ENCODE data around the gene SLC35E2B. TPM values are rescaled to one million over a fixed set of nuclear protein-coding genes. Genes with fewer than 3 reads are reported as not detected.
"Not testable (repeated sequence)": the region's sequence is repeated elsewhere in the genome, so short reads cannot be mapped to it uniquely, and the experiment has no call there.

The SLC35E2B gene
- polyA plus RNA-seq (2013, experiment 1 of 4), result 79.2 TPM
- 83.1 TPM for polyA plus RNA-seq (2013, experiment 2 of 4)
- polyA plus RNA-seq (2013, experiment 3 of 4), result 65.7 TPM
- polyA plus RNA-seq (2013, experiment 4 of 4), result 73.6 TPM

DNA sequence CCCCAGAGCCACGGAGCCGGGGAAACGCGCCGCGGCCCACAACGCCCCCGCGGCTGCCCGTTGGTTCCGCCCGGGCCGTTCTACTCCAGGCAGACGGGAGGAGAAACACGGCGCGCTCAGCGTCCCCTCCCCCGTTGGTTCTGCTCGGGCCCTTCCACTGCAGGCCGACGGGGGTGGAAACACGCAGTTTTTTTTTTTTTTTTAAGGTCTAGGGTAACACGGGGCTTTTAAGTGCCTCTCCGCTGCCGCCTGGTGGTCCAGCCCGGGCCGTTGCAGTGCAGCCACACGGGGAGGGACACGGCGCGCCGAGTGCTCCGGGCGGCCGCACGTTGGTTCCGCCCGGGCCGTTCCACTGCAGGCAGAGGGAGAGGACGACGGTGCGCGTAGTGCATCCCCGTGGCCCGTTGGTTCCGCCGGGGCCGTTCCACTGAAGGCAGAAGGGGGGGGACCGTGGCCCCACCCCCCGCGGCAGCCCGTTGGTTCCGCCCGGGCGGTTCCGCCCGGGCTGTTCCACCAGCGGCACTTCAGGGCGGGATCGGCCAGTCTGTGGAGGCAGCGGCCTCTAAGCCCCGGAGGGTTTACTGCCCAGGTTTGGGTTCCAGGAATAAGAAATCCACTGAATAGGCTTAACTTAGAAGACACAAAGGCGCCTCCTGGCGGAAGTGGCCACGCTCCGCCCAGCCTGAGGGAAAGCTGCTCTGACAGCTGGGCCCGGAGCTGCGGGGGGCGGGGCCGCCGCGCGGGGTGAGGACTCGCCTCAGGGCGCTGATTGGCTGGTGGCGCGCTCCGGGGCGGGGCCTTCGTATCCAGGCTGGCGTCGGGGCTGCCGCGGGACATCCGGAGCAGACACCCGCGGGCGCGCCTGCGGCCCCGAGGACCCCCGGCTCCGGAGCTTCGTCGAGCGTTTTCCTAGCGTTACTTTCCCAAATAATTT lies at the start of gene SLC35E2B:
TSS of gene SLC35E2B (minus strand) at position 82 of the 934 bp plus-strand sequence. CDS start 16,096 bp downstream, outside the sequence.
- H3K36me3 ChIP-seq (ENCODE audit: control insufficient read depth, insufficient read depth, low read length); H3K4me1 ChIP-seq (ENCODE audit: control insufficient read depth, insufficient read depth, low read length); H3K9me3 ChIP-seq (ENCODE audit: control insufficient read depth, low read length); H3K27me3 ChIP-seq (ENCODE audit: control insufficient read depth, insufficient read depth, low read length, poor library complexity, severe bottlenecking): not testable (repeated sequence)
- peak within 1 kb of the TSS; percentile 100 for H3K27ac ChIP-seq (ENCODE audit: insufficient read depth, low read depth, low read length, poor library complexity, severe bottlenecking)
- peak within 1 kb of the TSS; percentile 53 for H3K4me3 ChIP-seq (ENCODE audit: insufficient read depth, low read depth, low read length)
- 0 to 1% methylated on average over 35 to 39 of the region's 98 CpGs for WGBS, 2 experiments

- H3K36me3 ChIP-seq (ENCODE audit: control insufficient read depth, insufficient read depth, low read length); H3K4me1 ChIP-seq (ENCODE audit: control insufficient read depth, insufficient read depth, low read length); H3K4me3 ChIP-seq (ENCODE audit: insufficient read depth, low read depth, low read length); H3K27me3 ChIP-seq (ENCODE audit: control insufficient read depth, insufficient read depth, low read length, poor library complexity, severe bottlenecking); H3K27ac ChIP-seq (ENCODE audit: insufficient read depth, low read depth, low read length, poor library complexity, severe bottlenecking); H3K9me3 ChIP-seq (ENCODE audit: control insufficient read depth, low read length): not testable (repeated sequence)
- WGBS, 2 experiments, result 86 to 94% methylated on average over 12 of the region's 12 CpGs
Measured at GRCh38 chr1:1741013-1741412, 48.4 kb upstream of the SLC35E2B start.

DNA sequence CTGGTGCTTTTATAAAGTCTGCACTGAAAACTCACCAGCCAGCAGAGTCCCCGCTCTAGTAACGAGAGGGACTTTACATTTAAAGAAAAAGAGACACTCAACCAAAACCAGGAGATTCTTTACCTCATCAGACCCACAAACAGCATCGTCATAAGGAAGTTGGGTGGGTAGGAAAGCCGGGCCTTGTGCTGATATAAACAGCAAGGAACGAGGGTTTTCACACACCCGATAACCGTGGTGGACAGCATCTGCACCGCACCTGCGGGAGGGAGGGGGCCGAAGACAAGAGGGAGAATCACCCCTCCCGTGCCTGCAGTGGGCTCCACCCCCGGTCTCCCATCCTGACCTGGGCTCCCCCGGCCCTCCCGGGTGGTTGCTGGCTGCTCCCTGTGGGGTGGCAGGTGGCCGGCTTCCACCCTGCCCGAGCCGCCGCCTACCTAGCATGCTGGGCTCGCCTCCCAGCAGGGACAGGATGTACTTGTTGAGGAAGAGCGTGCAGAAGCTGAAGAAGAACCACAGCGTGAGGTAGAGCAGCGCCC lies 46.3 kb upstream of the SLC35E2B start:
- H3K27me3 ChIP-seq (ENCODE audit: control insufficient read depth, insufficient read depth, low read length, poor library complexity, severe bottlenecking); H3K4me1 ChIP-seq (ENCODE audit: control insufficient read depth, insufficient read depth, low read length); H3K4me3 ChIP-seq (ENCODE audit: insufficient read depth, low read depth, low read length); H3K9me3 ChIP-seq (ENCODE audit: control insufficient read depth, low read length); H3K27ac ChIP-seq (ENCODE audit: insufficient read depth, low read depth, low read length, poor library complexity, severe bottlenecking): not testable (repeated sequence)
- H3K36me3 ChIP-seq (ENCODE audit: control insufficient read depth, insufficient read depth, low read length), result peaks cover 11% of the 10 kb centered on the region
- 90 to 97% methylated on average over 4 to 8 of the region's 22 CpGs for WGBS, 2 experiments

- not testable (repeated sequence) for H3K9me3 ChIP-seq (ENCODE audit: control insufficient read depth, low read length); H3K4me3 ChIP-seq (ENCODE audit: insufficient read depth, low read depth, low read length); H3K27ac ChIP-seq (ENCODE audit: insufficient read depth, low read depth, low read length, poor library complexity, severe bottlenecking); H3K27me3 ChIP-seq (ENCODE audit: control insufficient read depth, insufficient read depth, low read length, poor library complexity, severe bottlenecking); H3K4me1 ChIP-seq (ENCODE audit: control insufficient read depth, insufficient read depth, low read length)
- WGBS, 2 experiments, result 97% methylated on average over 24 to 28 of the region's 44 CpGs
- peaks cover 14% of the 10 kb centered on the region for H3K36me3 ChIP-seq (ENCODE audit: control insufficient read depth, insufficient read depth, low read length)
Measured at GRCh38 chr1:1737675-1738590, 45.3 kb upstream of the SLC35E2B start.

DNA sequence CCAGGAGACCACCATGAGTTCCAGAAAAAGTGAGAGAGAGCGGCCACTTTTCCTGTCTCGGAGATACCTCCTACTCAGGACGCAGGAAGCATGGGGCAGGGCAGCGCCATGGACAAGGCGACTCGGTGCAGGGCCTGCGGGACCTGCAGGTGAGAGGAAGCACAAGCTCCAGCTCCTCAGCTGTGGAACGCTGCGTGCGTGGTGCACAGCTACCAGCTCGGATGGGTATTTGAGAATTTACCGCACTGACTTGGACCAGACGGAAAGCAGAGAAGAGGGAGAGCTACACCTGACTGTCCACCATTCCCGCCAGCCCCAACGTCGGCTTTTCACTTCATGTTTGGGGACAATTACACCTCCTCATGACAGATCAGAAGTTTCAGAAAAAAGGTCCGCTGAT lies 39.8 kb upstream of the SLC35E2B start:
- Histone ChIP-seq H3K9me3 (ENCODE audit: control insufficient read depth, low read length) (no peaks in the 10 kb centered on the region), H3K27ac (ENCODE audit: insufficient read depth, low read depth, low read length, poor library complexity, severe bottlenecking) (no peak overlapping the region), H3K36me3 (ENCODE audit: control insufficient read depth, insufficient read depth, low read length) (peaks cover 22% of the 10 kb centered on the region), H3K4me1 (ENCODE audit: control insufficient read depth, insufficient read depth, low read length) (no peaks in the 10 kb centered on the region), H3K27me3 (ENCODE audit: control insufficient read depth, insufficient read depth, low read length, poor library complexity, severe bottlenecking) (no peaks in the 10 kb centered on the region), H3K4me3 (ENCODE audit: insufficient read depth, low read depth, low read length) (no peak overlapping the region)
- 93 to 96% methylated on average over 17 of the region's 17 CpGs for whole genome bisulfite sequencing, 2 experiments

DNA sequence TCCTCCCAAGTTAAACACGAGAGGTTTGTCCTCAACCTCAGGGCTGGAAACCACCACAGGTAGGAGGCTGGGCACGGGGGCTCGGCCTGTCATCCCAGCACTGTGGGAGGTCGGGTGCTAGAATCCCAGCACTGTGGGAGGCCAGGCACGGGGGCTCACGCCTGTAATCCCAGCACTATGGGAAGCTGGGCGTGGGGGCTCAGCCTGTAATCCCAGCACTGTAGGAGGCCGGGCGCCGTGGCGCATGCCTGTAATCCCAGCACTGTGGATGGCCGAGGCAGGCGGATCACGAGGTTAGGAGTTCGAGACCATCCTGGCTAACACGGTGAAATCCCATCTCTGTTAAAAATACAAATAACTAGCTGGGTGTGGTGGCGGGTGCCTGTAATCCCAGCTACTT lies 38.3 kb upstream of the SLC35E2B start:
- no peak overlapping the region for H3K27ac ChIP-seq (ENCODE audit: insufficient read depth, low read depth, low read length, poor library complexity, severe bottlenecking)
- H3K9me3 ChIP-seq (ENCODE audit: control insufficient read depth, low read length), result no peaks in the 10 kb centered on the region
- peaks cover 22% of the 10 kb centered on the region for H3K36me3 ChIP-seq (ENCODE audit: control insufficient read depth, insufficient read depth, low read length)
- H3K4me3 ChIP-seq (ENCODE audit: insufficient read depth, low read depth, low read length), result no peak overlapping the region
- 91 to 95% methylated on average over 17 of the region's 17 CpGs for WGBS, 2 experiments
- no peaks in the 10 kb centered on the region for H3K4me1 ChIP-seq (ENCODE audit: control insufficient read depth, insufficient read depth, low read length)
- no peaks in the 10 kb centered on the region for H3K27me3 ChIP-seq (ENCODE audit: control insufficient read depth, insufficient read depth, low read length, poor library complexity, severe bottlenecking)

- 94 to 99% methylated on average over 3 to 7 of the region's 13 CpGs for WGBS, 2 experiments
- H3K4me1 ChIP-seq (ENCODE audit: control insufficient read depth, insufficient read depth, low read length); H3K9me3 ChIP-seq (ENCODE audit: control insufficient read depth, low read length); H3K27me3 ChIP-seq (ENCODE audit: control insufficient read depth, insufficient read depth, low read length, poor library complexity, severe bottlenecking); H3K27ac ChIP-seq (ENCODE audit: insufficient read depth, low read depth, low read length, poor library complexity, severe bottlenecking); H3K4me3 ChIP-seq (ENCODE audit: insufficient read depth, low read depth, low read length): not testable (repeated sequence)
- H3K36me3 ChIP-seq (ENCODE audit: control insufficient read depth, insufficient read depth, low read length), result peaks cover 20% of the 10 kb centered on the region
Measured at GRCh38 chr1:1730230-1730629, 37.6 kb upstream of the SLC35E2B start.

DNA sequence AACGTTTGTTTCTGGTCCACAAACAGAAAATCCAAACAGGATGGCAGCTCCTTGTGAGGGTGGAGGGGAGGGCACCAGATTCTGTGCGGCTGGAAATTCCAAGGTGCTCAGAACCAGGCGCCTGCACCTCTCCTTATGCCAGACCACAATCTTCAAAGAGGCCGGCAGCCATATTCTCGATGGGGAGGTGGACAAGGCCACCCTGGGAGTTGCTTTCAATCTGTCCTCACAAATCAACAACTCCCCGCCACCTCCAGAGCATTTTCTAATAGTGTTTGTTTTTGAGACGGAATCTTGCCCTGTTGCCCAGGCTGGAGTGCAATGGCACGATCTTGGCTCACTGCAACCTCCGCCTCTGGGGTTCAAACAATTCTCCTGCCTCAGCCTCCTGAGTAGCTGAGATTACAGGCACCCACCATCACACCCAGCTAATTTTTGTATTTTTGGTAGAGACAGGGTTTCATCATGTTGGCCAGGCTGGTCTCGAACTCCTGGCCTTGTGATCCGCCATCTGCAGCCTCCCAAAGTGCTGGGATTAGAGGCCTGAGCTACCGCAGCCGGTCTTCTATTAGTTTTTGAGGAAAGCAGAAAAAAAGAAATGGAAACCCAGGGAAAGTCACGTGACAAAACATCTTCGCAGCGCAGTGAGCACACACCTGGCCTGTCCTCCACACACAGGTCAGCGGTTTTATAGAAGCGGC lies 36.7 kb upstream of the SLC35E2B start:
- H3K27me3 ChIP-seq (ENCODE audit: control insufficient read depth, insufficient read depth, low read length, poor library complexity, severe bottlenecking); H3K9me3 ChIP-seq (ENCODE audit: control insufficient read depth, low read length); H3K27ac ChIP-seq (ENCODE audit: insufficient read depth, low read depth, low read length, poor library complexity, severe bottlenecking); H3K4me1 ChIP-seq (ENCODE audit: control insufficient read depth, insufficient read depth, low read length); H3K4me3 ChIP-seq (ENCODE audit: insufficient read depth, low read depth, low read length): not testable (repeated sequence)
- WGBS, 2 experiments, result 92 to 93% methylated on average over 13 to 14 of the region's 18 CpGs
- peaks cover 16% of the 10 kb centered on the region for H3K36me3 ChIP-seq (ENCODE audit: control insufficient read depth, insufficient read depth, low read length)

DNA sequence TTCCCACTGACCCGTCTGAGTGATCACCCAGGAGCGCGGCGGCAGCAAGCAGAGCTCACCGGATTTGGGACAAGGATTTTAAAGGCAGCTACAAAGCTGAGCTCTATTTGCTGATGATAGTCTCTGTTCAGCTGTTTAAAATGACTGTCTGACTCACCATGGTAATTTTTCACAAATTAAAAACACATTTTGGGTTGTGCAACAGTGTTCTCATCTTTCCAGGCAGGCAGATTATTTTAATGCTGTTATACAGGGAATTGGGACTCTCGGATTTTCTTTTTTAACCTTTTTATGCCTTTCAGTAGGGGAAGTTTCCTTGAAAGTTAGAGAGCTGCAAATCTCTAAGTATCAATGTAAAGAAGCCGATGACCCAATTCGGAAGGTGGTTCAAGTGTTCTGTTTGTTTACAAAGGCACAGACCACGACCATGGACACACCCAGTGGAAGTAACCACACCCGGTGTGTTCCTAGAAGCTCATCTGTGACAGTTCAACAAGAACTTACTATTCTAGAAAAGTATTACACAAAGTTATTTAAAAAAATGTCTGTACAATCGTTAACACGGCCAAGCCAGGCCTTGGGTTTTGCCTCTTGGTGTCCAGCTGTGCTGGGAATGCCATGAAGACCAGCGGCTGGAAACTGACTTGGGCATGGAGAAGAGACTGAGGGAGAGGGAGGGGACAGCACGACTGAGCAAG lies 35.9 kb upstream of the SLC35E2B start:
- H3K9me3 ChIP-seq (ENCODE audit: control insufficient read depth, low read length); H3K4me1 ChIP-seq (ENCODE audit: control insufficient read depth, insufficient read depth, low read length); H3K27me3 ChIP-seq (ENCODE audit: control insufficient read depth, insufficient read depth, low read length, poor library complexity, severe bottlenecking); H3K27ac ChIP-seq (ENCODE audit: insufficient read depth, low read depth, low read length, poor library complexity, severe bottlenecking); H3K4me3 ChIP-seq (ENCODE audit: insufficient read depth, low read depth, low read length): not testable (repeated sequence)
- WGBS, 2 experiments, result 91 to 94% methylated on average over 10 of the region's 14 CpGs
- H3K36me3 ChIP-seq (ENCODE audit: control insufficient read depth, insufficient read depth, low read length), result peaks cover 13% of the 10 kb centered on the region

Data from ectodermal cell (in vitro differentiated cells).